NT2/D1 (cell line): ENCODE results near the gene HELZ2.
"Not testable (repeated sequence)": the region's sequence is repeated elsewhere in the genome, so short reads cannot be mapped to it uniquely, and the experiment has no call there.

ENCODE experiments used
- DNase-seq: peaks from one replicate; pipeline ENCODE4 v3.0.0-alpha.2; 2011; ENCODE audit warnings: low read depth, low spot score
- H3K27me3 ChIP-seq: 2 replicates; pipeline ENCODE4 v1.6.0; 2011; ENCODE audit warnings: mild to moderate bottlenecking; ENCODE audit not compliant: insufficient read length, insufficient read depth
- H3K36me3 ChIP-seq: 2 replicates; pipeline ENCODE4 v1.6.1; 2011; ENCODE audit warnings: mild to moderate bottlenecking, low read length, mixed read lengths; ENCODE audit not compliant: insufficient read depth, insufficient read length
- H3K4me1 ChIP-seq: 2 replicates; pipeline ENCODE4 v1.5.1; 2011; ENCODE audit not compliant: insufficient read depth, insufficient read length
- H3K4me3 ChIP-seq: 2 replicates; pipeline ENCODE4 v1.5.1; 2011; ENCODE audit warnings: low read depth; ENCODE audit not compliant: insufficient read length
- H3K9ac ChIP-seq: 2 replicates; pipeline ENCODE4 v1.6.0; 2011; ENCODE audit warnings: low read depth; ENCODE audit not compliant: insufficient read length
- H3K9me3 ChIP-seq: 2 replicates; pipeline ENCODE4 v1.5.1; 2011; ENCODE audit warnings: mild to moderate bottlenecking, low read length; ENCODE audit not compliant: insufficient read depth
- SUZ12 ChIP-seq: IDR thresholded peaks from 2 replicates; pipeline ENCODE4 v1.6.1; 2011; ENCODE audit not compliant: insufficient read length, insufficient read depth; ENCODE audit errors: extremely low read depth
- YY1 ChIP-seq: IDR thresholded peaks from 2 replicates; pipeline ENCODE4 v1.6.1; 2011; ENCODE audit not compliant: insufficient read length, insufficient read depth
- ZNF274 ChIP-seq: IDR thresholded peaks from 2 replicates; pipeline ENCODE4 v1.6.1; 2011; ENCODE audit warnings: mild to moderate bottlenecking, low read depth, low read length

Gene HELZ2

GRCh38 chr20:63573647-63574131, 350 bp downstream of the HELZ2 start:
- Histone ChIP-seq H3K27me3 (no peaks in the 10 kb centered on the region), H3K9ac (peak overlapping the region; percentile 75)
- TF ChIP-seq ZNF274 = no peak
- no peak for TF ChIP-seq YY1
- no peak for TF ChIP-seq SUZ12

GRCh38 chr20:63572788-63573646, 1.0 kb downstream of the HELZ2 start:
- Histone ChIP-seq H3K9ac (peak overlapping the region; percentile 75), H3K4me3 (peak overlapping the region; percentile 53), H3K9me3 (no peaks in the 10 kb centered on the region), H3K36me3 (peaks cover 40% of the 10 kb centered on the region), H3K27me3 (no peaks in the 10 kb centered on the region), H3K4me1 (peaks cover 18% of the 10 kb centered on the region)
- DNase-seq = no peak
- TF ChIP-seq YY1 (no peak), ZNF274 (no peak), SUZ12 (no peak)

More at GRCh38 chr20:63573647-63574131, 350 bp downstream of the HELZ2 start:
- peaks cover 33% of the 10 kb centered on the region for H3K36me3 ChIP-seq
- no peak for DNase-seq
- H3K9me3 ChIP-seq = no peaks in the 10 kb centered on the region
- H3K4me1 ChIP-seq = peaks cover 18% of the 10 kb centered on the region
- H3K4me3 ChIP-seq = peak overlapping the region; percentile 53

- Histone ChIP-seq H3K36me3 (peaks cover 48% of the 10 kb centered on the region), H3K9me3 (no peaks in the 10 kb centered on the region), H3K27me3 (no peaks in the 10 kb centered on the region), H3K4me3 (no peak overlapping the region), H3K9ac (peak overlapping the region; percentile 21), H3K4me1 (peaks cover 18% of the 10 kb centered on the region)
- TF ChIP-seq YY1 (no peak), SUZ12 (no peak), ZNF274 (no peak)
- DNase-seq = no peak
Measured at GRCh38 chr20:63572071-63572787, 1.8 kb downstream of the HELZ2 start.

GRCh38 chr20:63571087-63571478, 3.0 kb downstream of the HELZ2 start:
- Histone ChIP-seq H3K4me1 (peaks cover 18% of the 10 kb centered on the region), H3K36me3 (peaks cover 59% of the 10 kb centered on the region)
- not testable (repeated sequence) for H3K9me3 ChIP-seq, DNase-seq, H3K27me3 ChIP-seq, H3K4me3 ChIP-seq, H3K9ac ChIP-seq

GRCh38 chr20:63570281-63571086, 3.6 kb downstream of the HELZ2 start:
- DNase-seq = no peak
- H3K4me3 ChIP-seq = no peak overlapping the region
- peaks cover 18% of the 10 kb centered on the region for H3K4me1 ChIP-seq
- peaks cover 65% of the 10 kb centered on the region for H3K36me3 ChIP-seq
- TF ChIP-seq YY1 (no peak), SUZ12 (no peak), ZNF274 (no peak)
- H3K9ac ChIP-seq = peak overlapping the region; percentile 6
- no peaks in the 10 kb centered on the region for H3K27me3 ChIP-seq
- no peaks in the 10 kb centered on the region for H3K9me3 ChIP-seq

DNA sequence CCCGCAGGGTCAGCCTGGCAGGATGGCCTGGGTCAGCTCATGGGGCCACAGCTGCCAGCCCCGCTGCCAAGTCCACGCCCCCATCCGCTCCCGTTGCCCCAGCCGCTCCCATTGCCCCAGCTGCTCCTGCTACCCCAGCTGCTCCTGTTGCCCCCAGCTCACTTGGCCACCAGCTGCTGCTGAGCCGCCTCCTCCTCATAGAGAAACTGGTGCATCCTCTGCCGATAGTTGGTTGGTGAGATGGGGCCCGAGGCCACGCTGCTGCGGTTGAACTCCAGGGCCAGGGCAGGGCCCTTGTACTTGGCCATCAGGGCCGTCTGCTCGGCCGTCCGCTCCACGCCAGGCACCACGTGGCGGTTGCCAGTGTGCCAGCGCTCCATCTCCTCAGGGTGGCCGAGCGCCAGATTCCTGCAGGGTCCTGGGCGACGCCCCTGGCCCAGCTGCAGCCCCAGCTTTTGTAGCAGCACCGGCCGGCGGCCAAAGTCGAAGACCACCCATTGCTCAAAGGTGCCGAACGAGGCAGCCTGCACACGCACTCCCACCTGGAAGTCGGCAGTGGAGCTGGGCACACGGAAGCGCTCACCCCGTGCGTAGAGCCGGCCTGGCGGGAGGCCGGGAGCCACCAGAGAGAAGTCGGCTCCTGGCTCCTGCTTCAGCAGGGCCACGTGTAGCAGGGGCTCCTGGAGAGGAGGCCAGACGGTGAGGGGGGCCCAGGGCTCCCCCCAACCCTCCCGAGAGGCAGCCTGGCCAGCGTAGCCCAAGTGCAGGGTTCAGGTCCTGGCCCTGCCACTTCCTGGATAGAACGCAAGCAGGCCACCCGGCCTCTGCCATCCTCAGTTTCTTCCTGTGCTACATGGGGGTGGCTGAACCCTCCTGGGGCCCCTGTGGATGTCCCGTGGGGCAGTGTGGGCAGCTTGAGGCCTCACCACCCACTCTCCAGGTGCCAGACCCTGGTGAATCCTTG, 4.8 kb downstream of the HELZ2 start:
- Histone ChIP-seq H3K9ac (peak overlapping the region; percentile 44), H3K9me3 (no peaks in the 10 kb centered on the region), H3K36me3 (peaks cover 77% of the 10 kb centered on the region), H3K4me3 (no peak overlapping the region), H3K4me1 (peaks cover 14% of the 10 kb centered on the region), H3K27me3 (no peaks in the 10 kb centered on the region)
- TF ChIP-seq ZNF274 (no peak), SUZ12 (no peak), YY1 (no peak)
- no peak for DNase-seq
